GM13977 (cell line): ENCODE results near the gene PHACTR1.

ENCODE experiments used
- DNase-seq: peaks from one replicate; pipeline ENCODE4 v3.0.0; 2012; ENCODE audit warnings: low spot score
- in situ Hi-C: fragments of 300-500 bp; cut with MboI; formaldehyde crosslinking; loops from one replicate; pipeline ENCODE4 v1.12.0; 2022; ENCODE audit warnings: low sequenced_read_pairs, low pct_unique_long_range_greater_than_20kb, mixed read lengths, inconsistent platforms; ENCODE audit not compliant: unreplicated experiment
- TF ChIP-seq, protein P1 (sequence below): IDR thresholded peaks from 2 replicates; pipeline ENCODE4 v1.5.1; 2012; ENCODE audit warnings: mild to moderate bottlenecking, control low read depth; ENCODE audit not compliant: insufficient read depth; ENCODE audit errors: extremely low read depth, missing control alignments

The PHACTR1 gene

DNA sequence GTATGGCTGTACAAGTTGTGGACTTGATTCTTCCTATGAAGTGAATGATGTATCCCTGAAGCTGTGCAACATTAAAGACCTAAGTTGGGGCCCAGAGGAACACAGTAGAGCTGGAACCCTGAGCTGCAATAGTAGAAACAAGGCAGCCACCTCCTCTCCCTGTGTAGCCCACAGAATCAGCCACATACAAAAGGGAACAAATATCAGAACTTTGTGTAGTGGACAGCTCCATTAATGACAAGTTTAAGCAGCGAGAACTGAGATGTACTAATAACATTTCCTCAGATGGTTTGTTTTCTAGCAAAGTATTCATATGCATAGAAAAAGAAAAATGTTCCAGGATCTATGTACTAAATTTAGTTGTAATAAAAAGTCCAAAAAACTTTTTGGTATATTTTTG is 19.2 kb downstream of the PHACTR1 start:
- TF ChIP-seq, protein P1, sequence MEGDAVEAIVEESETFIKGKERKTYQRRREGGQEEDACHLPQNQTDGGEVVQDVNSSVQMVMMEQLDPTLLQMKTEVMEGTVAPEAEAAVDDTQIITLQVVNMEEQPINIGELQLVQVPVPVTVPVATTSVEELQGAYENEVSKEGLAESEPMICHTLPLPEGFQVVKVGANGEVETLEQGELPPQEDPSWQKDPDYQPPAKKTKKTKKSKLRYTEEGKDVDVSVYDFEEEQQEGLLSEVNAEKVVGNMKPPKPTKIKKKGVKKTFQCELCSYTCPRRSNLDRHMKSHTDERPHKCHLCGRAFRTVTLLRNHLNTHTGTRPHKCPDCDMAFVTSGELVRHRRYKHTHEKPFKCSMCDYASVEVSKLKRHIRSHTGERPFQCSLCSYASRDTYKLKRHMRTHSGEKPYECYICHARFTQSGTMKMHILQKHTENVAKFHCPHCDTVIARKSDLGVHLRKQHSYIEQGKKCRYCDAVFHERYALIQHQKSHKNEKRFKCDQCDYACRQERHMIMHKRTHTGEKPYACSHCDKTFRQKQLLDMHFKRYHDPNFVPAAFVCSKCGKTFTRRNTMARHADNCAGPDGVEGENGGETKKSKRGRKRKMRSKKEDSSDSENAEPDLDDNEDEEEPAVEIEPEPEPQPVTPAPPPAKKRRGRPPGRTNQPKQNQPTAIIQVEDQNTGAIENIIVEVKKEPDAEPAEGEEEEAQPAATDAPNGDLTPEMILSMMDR = no peak
- no peak for DNase-seq
- in situ Hi-C loops = no loop called here

DNA sequence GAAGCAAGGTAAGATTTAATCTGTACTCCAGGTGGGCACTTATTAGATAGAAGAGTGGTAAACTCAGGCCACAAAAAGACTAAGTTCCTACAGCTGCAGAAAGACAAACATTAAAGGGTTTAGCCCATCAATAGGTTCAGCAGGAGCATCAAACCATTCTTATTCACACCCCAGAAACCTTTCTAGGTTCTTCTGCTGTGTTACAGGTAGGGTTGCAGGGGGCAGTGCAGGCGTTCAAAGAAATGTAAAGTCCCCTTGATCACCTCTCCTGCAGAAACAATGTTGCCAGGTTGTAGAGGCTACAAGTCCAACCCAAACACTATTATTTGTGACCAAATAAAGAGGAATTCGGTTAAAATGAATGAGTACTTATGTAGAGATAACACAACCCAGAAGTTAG is 31.8 kb downstream of the PHACTR1 start:
- TF ChIP-seq, protein P1 = no peak
- in situ Hi-C loops = no loop called here
- DNase-seq = no peak

DNA sequence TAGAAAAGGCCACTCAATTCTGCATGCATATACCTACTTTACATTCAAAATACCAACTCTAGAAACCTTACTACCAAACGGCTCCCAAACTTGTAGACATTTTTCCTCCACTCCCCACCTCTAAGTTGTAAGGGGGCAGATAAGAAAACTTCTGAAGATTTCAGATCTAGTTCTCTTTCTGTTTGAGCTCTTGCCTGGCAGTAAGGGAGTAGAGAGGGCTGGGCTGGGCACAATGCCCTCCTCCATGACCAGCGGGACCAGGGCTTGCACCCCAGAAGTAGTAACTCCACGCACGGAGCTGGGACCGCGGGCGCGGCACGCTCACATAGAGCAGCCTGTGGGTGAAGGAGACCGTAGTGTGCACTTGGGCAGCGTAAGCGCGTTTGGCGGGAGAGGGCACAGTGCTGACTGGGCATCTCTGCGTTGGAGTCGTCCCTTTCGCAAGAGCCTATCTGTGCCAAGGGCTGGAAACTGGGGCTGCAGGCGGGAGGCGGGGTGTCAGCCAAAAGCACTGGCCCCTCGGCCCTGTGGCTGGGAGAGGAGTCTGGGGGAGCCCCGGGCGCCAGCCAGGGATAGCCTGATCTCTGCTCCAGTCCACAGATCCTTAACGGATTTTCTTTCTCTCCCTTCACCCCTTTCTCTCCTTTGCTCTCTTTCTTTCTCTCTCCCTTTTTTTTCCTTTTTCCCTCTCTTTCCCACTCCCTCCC is 32.4 kb downstream of the PHACTR1 start:
- in situ Hi-C loops = no loop called here
- DNase-seq = no peak
- TF ChIP-seq, protein P1 = no peak

DNA sequence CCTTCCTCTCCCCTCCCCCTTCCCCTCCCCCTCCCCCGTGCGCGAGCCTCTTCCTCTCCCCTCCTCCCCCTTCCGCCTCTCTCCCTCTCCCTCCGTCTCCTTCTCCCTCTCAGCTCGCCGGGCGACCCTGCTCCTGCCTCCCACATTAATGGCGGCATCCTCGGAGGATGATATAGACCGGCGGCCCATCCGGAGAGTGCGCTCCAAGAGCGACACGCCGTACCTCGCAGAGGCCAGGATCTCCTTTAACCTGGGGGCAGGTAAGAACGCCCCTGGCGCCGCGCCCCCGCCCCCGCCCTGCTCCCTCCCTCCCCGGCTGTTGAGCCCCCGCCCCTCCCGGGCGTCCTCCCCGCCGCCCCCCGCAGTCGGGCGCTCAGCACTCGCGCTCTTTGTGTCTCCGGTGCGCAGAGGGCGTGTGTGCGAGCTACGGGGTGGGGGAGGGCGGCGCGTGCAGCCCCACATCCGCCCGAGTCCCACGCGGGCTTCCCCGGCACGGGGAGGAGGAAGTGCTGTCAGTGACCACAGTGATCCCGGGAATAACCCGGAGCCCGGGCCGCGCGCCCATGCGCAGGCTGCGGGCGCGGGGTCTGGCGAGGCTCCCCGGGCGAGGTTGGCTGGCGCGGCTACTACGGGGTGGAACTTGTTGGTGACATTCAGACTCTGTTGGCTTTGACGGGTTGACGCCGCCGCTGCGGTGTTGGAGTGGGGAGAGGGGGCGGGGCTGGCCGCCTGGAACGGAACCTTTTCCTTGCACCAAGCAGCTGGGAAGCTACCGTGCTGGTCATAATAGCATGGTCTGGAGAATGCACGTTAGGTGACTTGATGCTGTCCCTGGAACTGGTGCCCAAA is 33.2 kb downstream of the PHACTR1 start:
- TF ChIP-seq, protein P1 = no peak
- in situ Hi-C loops = no loop called here
- DNase-seq = no peak

DNA sequence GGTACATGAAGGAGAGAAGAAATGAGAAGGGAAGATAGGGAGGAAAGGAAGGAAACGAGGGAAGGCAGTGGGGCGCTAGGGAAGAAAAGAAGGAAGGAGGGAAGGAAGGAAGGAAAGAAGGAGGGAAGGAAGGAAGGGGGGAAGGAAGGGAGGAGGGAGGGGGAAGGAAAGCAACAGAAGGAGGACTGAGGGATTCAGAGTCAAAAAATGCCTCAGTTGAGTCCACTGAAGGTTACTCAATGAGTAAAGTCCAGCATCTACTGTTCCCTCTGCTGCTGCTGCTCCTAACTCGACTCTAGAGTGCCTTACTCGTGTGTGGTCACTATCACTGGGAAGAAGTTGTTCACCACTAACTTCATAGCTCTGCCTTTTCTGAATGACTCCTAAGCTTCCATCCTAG is 33.8 kb downstream of the PHACTR1 start:
- TF ChIP-seq, protein P1 = no peak
- no peak for DNase-seq
- in situ Hi-C loops = no loop called here

DNA sequence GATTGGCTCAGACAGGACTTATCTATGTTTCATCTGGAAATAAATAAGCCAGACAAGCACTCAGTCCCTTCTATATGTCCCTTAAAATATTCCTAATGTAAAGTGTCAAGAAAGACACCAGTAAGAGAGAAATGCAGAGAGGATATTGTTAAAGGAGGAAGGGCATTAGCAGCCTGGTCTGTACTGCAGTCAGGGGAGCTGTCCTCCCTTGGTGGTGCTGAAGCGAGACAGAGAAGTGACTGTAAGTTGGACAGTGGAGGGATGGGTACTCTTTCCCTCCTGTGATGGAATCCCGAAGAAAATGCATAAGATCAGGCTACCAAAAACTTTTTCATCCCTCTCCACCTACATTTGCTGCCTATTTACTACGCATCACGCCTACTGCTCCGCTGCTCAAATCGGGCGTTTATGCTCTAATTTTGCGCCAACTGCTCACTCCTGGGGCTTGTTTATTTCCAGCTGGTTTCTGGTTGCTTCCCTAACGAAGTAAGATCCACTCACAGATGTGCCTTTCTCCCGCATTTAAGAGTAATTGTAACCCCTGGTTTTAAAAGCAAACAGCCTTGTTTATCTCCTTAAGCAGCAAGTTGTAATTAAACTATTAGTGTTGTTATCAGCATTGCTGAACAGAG is 35.2 kb downstream of the PHACTR1 start:
- peak; percentile 67 for DNase-seq
- TF ChIP-seq, protein P1 = no peak
- in situ Hi-C loops = no loop called here
